Ovary (tissue), 9 donors: ENCODE data around the gene PTH2R. TPM values are rescaled to one million over a fixed set of nuclear protein-coding genes. Genes with fewer than 3 reads are reported as not detected.

Experiments used
- DNase-seq, 5 donors: peaks; one replicate each; pipeline ENCODE4 v3.0.0-alpha.2; 2019 to 2020
- H3K27ac ChIP-seq, 2 donors: fragments of 200-600 bp; one replicate each; pipeline versions ENCODE4 v1.5.1 to v1.8.0; 2019 to 2022
- H3K27me3 ChIP-seq: fragments of 200-600 bp; one replicate; pipeline ENCODE4 v1.8.0; 2022
- H3K36me3 ChIP-seq: fragments of 200-600 bp; sonication (generic); one replicate; pipeline ENCODE4 v1.5.1; 2019
- H3K4me1 ChIP-seq: one replicate; pipeline ENCODE4 v1.8.1; 2013; ENCODE audit warnings: mild to moderate bottlenecking, moderate library complexity; ENCODE audit not compliant: insufficient read depth
- H3K4me3 ChIP-seq: fragments of 200-600 bp; sonication (generic); one replicate; pipeline ENCODE4 v1.5.1; 2017
- H3K9me3 ChIP-seq, 2 donors: fragments of 200-600 bp in 1 of 2; sonication (generic) in 1 of 2; one replicate each; pipeline versions ENCODE4 v1.5.1 to v1.8.1; 2013 to 2019; ENCODE audit warnings: mild to moderate bottlenecking in 1 of 2, moderate library complexity in 1 of 2
- EP300 ChIP-seq: sonication (generic); formaldehyde crosslinking; IDR thresholded peaks from one replicate; pipeline ENCODE4 v1.6.1; 2017; ENCODE audit warnings: antibody characterized with exemption
- POLR2A ChIP-seq: fragments of 450-650 bp; IDR thresholded peaks from one replicate; pipeline ENCODE4 v1.6.1; 2017; ENCODE audit warnings: antibody characterized with exemption, mild to moderate bottlenecking, moderate library complexity
- WGBS, 3 donors: extraction: QIAGEN DNeasy Blood & Tissue Kit in 1 of 3; methylation state at CpG; one replicate each; pipeline versions ENCODE4 v1.1.5 to v1.1.7; 2013 to 2017; 5-methylcytosine and 5-hydroxymethylcytosine counted together
- intact Hi-C, 4 donors: fragments of 100-400 bp; cut with DNase I; formaldehyde crosslinking; loops; one replicate each; pipeline versions ENCODE4 v1.11.0 to v1.15.1; 2022 to 2023
- polyA plus RNA-seq, 2 donors: library from polyadenylated mRNA; stranded (reverse); fragments of 200-250 nt in 1 of 2; fragments of 350-450 nt in 1 of 2; fragmentation: Illumina TruSeq in 1 of 2; extraction: RNeasy Lipid Tissue Mini Kit (QIAGEN cat#74804) in 1 of 2; gene quantifications; one replicate each; pipeline ENCODE4 v1.2.3, GENCODE V29; 2013 to 2014
- total RNA-seq, 7 donors: library from RNA; depleted of rRNA in 2 of 7; stranded (reverse); fragments of >200 nt in 2 of 7; fragmentation: NEBNext Ultra II Directional in 3 of 7; extraction: Animal tissue kit (Norgen Biotek cat#: 25700) in 3 of 7; gene quantifications; one replicate each; pipeline versions ENCODE4 v1.1.0 to v1.2.4, GENCODE V29; 2016 to 2023
- TF ChIP-seq, protein P1 (sequence below), 3 donors: fragments of 450-650 bp in 2 of 3; fragments of 200-600 bp in 1 of 3; IDR thresholded peaks; one replicate each; pipeline versions ENCODE4 v1.5.1 to v1.8.0; 2016 to 2022; ENCODE audit warnings: antibody characterized with exemption in 3 of 3, mild to moderate bottlenecking in 1 of 3
- donor health status: DM: no; HTN: no; CAD: no; lungs with moderate emphysema.
- donor health status: DM: no; HTN: no; CAD: no.
- donor health status: Bipolar disorder and iron deficiency.
- donor health status: DM: yes; HTN: yes; CAD: no.
- donor health status: DM: no; HTN: no; CAD: no.
- donor health status: DM: yes; HTN: yes; CAD: no.

The PTH2R gene
- total and polyA plus RNA-seq, 9 donors = 0.05 to 0.08 (median 0.07) TPM; not detected in 6

GRCh38 chr2:208491641-208492040 is 85.0 kb downstream of the PTH2R start:
- TF ChIP-seq POLR2A = no peak
- TF ChIP-seq EP300 = no peak
- TF ChIP-seq, protein P1, sequence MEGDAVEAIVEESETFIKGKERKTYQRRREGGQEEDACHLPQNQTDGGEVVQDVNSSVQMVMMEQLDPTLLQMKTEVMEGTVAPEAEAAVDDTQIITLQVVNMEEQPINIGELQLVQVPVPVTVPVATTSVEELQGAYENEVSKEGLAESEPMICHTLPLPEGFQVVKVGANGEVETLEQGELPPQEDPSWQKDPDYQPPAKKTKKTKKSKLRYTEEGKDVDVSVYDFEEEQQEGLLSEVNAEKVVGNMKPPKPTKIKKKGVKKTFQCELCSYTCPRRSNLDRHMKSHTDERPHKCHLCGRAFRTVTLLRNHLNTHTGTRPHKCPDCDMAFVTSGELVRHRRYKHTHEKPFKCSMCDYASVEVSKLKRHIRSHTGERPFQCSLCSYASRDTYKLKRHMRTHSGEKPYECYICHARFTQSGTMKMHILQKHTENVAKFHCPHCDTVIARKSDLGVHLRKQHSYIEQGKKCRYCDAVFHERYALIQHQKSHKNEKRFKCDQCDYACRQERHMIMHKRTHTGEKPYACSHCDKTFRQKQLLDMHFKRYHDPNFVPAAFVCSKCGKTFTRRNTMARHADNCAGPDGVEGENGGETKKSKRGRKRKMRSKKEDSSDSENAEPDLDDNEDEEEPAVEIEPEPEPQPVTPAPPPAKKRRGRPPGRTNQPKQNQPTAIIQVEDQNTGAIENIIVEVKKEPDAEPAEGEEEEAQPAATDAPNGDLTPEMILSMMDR (IDR thresholded peaks at IDR 0.05) = no peak
- Histone ChIP-seq H3K4me1 (no peaks in the 10 kb centered on the region), H3K27me3 (no peaks in the 10 kb centered on the region), H3K27ac (no peak overlapping the region), H3K9me3 (no peaks in the 10 kb centered on the region), H3K36me3 (no peaks in the 10 kb centered on the region), H3K4me3 (no peak overlapping the region)
- WGBS, 3 donors = 51 to 67% (median 55%) methylated on average over 2 of the region's 2 CpGs
- intact Hi-C loops = no loop called here
- no peak for DNase-seq

DNA sequence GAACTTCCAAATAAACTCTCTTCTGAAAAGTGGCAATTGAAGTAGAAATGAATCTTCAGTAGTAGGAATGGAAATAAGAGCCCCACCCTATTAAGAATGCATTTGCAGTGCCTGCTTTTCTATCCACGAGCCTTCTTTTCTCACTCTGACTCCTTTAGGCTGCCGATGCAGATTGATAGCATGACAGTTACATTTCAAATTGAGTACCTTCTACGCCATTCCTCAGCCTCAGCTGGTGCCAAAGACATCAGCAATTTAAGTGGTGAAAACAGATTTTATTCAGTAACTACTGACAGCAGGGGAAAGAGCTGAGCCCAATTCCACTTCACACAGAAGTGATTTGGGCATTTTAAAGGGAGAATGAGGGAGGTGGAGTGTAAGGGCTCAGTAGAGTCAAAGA is 85.5 kb downstream of the PTH2R start:
- TF ChIP-seq EP300 = no peak
- TF ChIP-seq, protein P1 (IDR thresholded peaks at IDR 0.05) = no peak
- no peak for TF ChIP-seq POLR2A
- H3K4me3 ChIP-seq = no peak overlapping the region
- H3K27ac ChIP-seq = no peak overlapping the region
- H3K9me3 ChIP-seq = no peaks in the 10 kb centered on the region
- no peak for DNase-seq
- H3K4me1 ChIP-seq = no peaks in the 10 kb centered on the region
- 76 to 82% (median 78%) methylated on average over 3 of the region's 3 CpGs for WGBS, 3 donors
- intact Hi-C loops = no loop called here
- no peaks in the 10 kb centered on the region for H3K27me3 ChIP-seq
- H3K36me3 ChIP-seq = no peaks in the 10 kb centered on the region

DNA sequence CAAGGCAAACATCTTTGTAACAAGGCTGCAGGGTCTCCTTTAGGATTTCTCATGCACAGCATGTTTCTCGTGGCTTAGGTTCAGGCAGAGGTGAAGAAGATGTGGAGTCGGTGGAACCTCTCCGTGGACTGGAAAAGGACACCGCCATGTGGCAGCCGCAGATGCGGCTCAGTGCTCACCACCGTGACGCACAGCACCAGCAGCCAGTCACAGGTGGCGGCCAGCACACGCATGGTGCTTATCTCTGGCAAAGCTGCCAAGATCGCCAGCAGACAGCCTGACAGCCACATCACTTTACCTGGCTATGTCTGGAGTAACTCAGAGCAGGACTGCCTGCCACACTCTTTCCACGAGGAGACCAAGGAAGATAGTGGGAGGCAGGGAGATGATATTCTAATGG is 86.6 kb downstream of the PTH2R start:
- intact Hi-C loops = no loop called here

GRCh38 chr2:208496129-208496528 is 89.5 kb downstream of the PTH2R start:
- intact Hi-C loops = no loop called here
- Histone ChIP-seq H3K27me3 (no peaks in the 10 kb centered on the region), H3K4me3 (no peak overlapping the region), H3K4me1 (no peaks in the 10 kb centered on the region), H3K36me3 (no peaks in the 10 kb centered on the region), H3K9me3 (no peaks in the 10 kb centered on the region), H3K27ac (no peak overlapping the region)
- TF ChIP-seq POLR2A (no peak), EP300 (no peak)
- TF ChIP-seq, protein P1 (IDR thresholded peaks at IDR 0.05) = no peak
- DNase-seq = no peak
- WGBS, 3 donors = 63 to 69% (median 66%) methylated on average over 2 of the region's 2 CpGs

More for the DNA sequence above, 86.6 kb downstream of the PTH2R start:
- no peak for DNase-seq
- Histone ChIP-seq H3K27ac (no peak overlapping the region), H3K36me3 (no peaks in the 10 kb centered on the region), H3K9me3 (no peaks in the 10 kb centered on the region), H3K4me1 (no peaks in the 10 kb centered on the region), H3K27me3 (no peaks in the 10 kb centered on the region), H3K4me3 (no peak overlapping the region)
- 90 to 93% (median 93%) methylated on average over 12 of the region's 12 CpGs for WGBS, 3 donors
- TF ChIP-seq EP300 (no peak), POLR2A (no peak)
- TF ChIP-seq, protein P1 (IDR thresholded peaks at IDR 0.05) = no peak
